Measurements from ENCODE around the gene SDK1. TPM values are rescaled to one million over a fixed set of nuclear protein-coding genes. Genes with fewer than 3 reads are reported as not detected.

Gene SDK1
- total and polyA plus RNA-seq, 2 experiments from 2014 or later, result 2.1 to 10.0 TPM

DNA sequence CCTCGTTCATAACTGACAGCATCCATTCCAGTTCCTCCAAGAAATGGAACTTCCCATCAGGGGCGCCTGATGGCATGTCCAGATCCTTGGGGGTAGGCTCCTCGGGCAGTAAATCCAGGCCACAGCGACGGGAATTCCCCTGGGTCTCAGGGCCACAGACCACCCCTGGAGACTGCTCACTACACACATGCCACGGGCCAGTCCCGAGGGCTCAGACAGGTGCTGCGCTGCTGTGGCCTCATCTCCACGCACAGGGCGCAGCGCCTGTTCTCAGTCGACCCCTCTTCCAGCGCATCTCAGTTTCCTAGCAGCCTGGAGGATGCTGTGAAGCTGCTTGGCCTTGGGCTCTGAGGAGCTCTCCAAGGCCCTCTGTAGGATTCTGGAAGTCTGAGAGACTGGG is 907.5 kb downstream of the SDK1 start:
- Histone ChIP-seq H3F3A (replicated peaks; ENCODE audit: low read depth) (no peaks in the 10 kb centered on the region), H2AFZ (no peak overlapping the region), H3K27ac (ENCODE audit: low read depth) (no peak overlapping the region), H3K79me2 (replicated peaks; ENCODE audit: insufficient read depth) (no peaks in the 10 kb centered on the region), H4K20me1 (replicated peaks; ENCODE audit: insufficient read depth) (no peaks in the 10 kb centered on the region), H3K27me3 (ENCODE audit: insufficient read depth) (no peaks in the 10 kb centered on the region), H3K4me1 (ENCODE audit: insufficient read depth) (peaks cover 6% of the 10 kb centered on the region; the same call in 1 of the 2 replicates), H3K4me3 (no peak overlapping the region), H3K4me2 (no peak overlapping the region), H3K9me2 (ENCODE audit: insufficient read depth) (no peaks in the 10 kb centered on the region), H3K36me3 (ENCODE audit: insufficient read depth) (no peaks in the 10 kb centered on the region)
- Mint-ChIP-seq H3K9me3 (no peaks in the 10 kb centered on the region), H3K4me1 (peaks cover 7% of the 10 kb centered on the region), H3K4me3 (no peak overlapping the region), H3K27me3 (ENCODE audit: insufficient read depth, low read depth, poor library complexity) (peaks cover 4% of the 10 kb centered on the region), H3K36me3 (ENCODE audit: low read depth) (peaks cover 3% of the 10 kb centered on the region; the same call in 1 of the 3 replicates), H3K27ac (peak overlapping the region; percentile 59; the same call in 1 of the 2 replicates)
- DNase-seq (ENCODE audit: low spot score) (no peak), ATAC-seq (no peak)
- TF ChIP-seq STAT1 (IDR thresholded peaks at IDR 0.05; ENCODE audit: unreplicated experiment) (no peak), ZNF114 (CRISPR knock-in tag; IDR thresholded peaks at IDR 0.05) (no peak), POLR2AphosphoS5 (IDR thresholded peaks at IDR 0.05; ENCODE audit: low read depth) (no peak), NANOG (IDR thresholded peaks at IDR 0.05; ENCODE audit: borderline replicate concordance) (no peak), CREB1 (CRISPR knock-in tag; IDR thresholded peaks at IDR 0.05; ENCODE audit: low read depth) (no peak), EZH2phosphoT487 (IDR thresholded peaks at IDR 0.05; ENCODE audit: unreplicated experiment) (no peak), JUNB (IDR thresholded peaks at IDR 0.05; ENCODE audit: unreplicated experiment) (no peak)
- TF ChIP-seq, protein P1, sequence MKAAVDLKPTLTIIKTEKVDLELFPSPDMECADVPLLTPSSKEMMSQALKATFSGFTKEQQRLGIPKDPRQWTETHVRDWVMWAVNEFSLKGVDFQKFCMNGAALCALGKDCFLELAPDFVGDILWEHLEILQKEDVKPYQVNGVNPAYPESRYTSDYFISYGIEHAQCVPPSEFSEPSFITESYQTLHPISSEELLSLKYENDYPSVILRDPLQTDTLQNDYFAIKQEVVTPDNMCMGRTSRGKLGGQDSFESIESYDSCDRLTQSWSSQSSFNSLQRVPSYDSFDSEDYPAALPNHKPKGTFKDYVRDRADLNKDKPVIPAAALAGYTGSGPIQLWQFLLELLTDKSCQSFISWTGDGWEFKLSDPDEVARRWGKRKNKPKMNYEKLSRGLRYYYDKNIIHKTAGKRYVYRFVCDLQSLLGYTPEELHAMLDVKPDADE (IDR thresholded peaks at IDR 0.05), result no peak
- TF ChIP-seq, protein P2, sequence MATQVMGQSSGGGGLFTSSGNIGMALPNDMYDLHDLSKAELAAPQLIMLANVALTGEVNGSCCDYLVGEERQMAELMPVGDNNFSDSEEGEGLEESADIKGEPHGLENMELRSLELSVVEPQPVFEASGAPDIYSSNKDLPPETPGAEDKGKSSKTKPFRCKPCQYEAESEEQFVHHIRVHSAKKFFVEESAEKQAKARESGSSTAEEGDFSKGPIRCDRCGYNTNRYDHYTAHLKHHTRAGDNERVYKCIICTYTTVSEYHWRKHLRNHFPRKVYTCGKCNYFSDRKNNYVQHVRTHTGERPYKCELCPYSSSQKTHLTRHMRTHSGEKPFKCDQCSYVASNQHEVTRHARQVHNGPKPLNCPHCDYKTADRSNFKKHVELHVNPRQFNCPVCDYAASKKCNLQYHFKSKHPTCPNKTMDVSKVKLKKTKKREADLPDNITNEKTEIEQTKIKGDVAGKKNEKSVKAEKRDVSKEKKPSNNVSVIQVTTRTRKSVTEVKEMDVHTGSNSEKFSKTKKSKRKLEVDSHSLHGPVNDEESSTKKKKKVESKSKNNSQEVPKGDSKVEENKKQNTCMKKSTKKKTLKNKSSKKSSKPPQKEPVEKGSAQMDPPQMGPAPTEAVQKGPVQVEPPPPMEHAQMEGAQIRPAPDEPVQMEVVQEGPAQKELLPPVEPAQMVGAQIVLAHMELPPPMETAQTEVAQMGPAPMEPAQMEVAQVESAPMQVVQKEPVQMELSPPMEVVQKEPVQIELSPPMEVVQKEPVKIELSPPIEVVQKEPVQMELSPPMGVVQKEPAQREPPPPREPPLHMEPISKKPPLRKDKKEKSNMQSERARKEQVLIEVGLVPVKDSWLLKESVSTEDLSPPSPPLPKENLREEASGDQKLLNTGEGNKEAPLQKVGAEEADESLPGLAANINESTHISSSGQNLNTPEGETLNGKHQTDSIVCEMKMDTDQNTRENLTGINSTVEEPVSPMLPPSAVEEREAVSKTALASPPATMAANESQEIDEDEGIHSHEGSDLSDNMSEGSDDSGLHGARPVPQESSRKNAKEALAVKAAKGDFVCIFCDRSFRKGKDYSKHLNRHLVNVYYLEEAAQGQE (IDR thresholded peaks at IDR 0.05; ENCODE audit: unreplicated experiment), result no peak
- TF ChIP-seq, protein P3, sequence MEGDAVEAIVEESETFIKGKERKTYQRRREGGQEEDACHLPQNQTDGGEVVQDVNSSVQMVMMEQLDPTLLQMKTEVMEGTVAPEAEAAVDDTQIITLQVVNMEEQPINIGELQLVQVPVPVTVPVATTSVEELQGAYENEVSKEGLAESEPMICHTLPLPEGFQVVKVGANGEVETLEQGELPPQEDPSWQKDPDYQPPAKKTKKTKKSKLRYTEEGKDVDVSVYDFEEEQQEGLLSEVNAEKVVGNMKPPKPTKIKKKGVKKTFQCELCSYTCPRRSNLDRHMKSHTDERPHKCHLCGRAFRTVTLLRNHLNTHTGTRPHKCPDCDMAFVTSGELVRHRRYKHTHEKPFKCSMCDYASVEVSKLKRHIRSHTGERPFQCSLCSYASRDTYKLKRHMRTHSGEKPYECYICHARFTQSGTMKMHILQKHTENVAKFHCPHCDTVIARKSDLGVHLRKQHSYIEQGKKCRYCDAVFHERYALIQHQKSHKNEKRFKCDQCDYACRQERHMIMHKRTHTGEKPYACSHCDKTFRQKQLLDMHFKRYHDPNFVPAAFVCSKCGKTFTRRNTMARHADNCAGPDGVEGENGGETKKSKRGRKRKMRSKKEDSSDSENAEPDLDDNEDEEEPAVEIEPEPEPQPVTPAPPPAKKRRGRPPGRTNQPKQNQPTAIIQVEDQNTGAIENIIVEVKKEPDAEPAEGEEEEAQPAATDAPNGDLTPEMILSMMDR (conservative IDR thresholded peaks at IDR 0.05; ENCODE audit: low read depth in 2 of 2), result no peak

Data from GM23338 (cell line).